GM12873 (cell line): ENCODE measurements around the gene RNF217.

ENCODE experiments used
- CTCF ChIP-seq: IDR thresholded peaks from 2 replicates; pipeline ENCODE4 v1.5.1; 2012; ENCODE audit warnings: low read depth, mild to moderate bottlenecking, moderate library complexity, low read length, control low read depth; ENCODE audit not compliant: insufficient read depth; ENCODE audit errors: missing control alignments

Gene RNF217

GRCh38 chr6:125129354-125129753, 167.1 kb downstream of the RNF217 start:
- TF ChIP-seq CTCF = no peak

- TF ChIP-seq CTCF = no peak
Observed at GRCh38 chr6:125132058-125132457, 169.8 kb downstream of the RNF217 start.

- TF ChIP-seq CTCF = no peak
Observed at GRCh38 chr6:125136378-125136777, 174.1 kb downstream of the RNF217 start.

- no peak for TF ChIP-seq CTCF
Observed at GRCh38 chr6:125138083-125138482, 175.8 kb downstream of the RNF217 start.

GRCh38 chr6:125140808-125141207, 178.6 kb downstream of the RNF217 start:
- TF ChIP-seq CTCF = no peak
